Effector CD8-positive, alpha-beta T cell (primary cell): Measurements from ENCODE around the gene CAPG.
"Not testable (repeated sequence)": the region's sequence is repeated elsewhere in the genome, so short reads cannot be mapped to it uniquely, and the experiment has no call there.

Experiments
- DNase-seq: peaks from one replicate; lab custom pipeline; 2025; lab: John Stamatoyannopoulos, UW

The CAPG gene

GRCh38 chr2:85420536-85421259 lies 10.5 kb upstream of the CAPG start:
- peak; percentile 89 for DNase-seq

GRCh38 chr2:85419009-85419675 lies 9.0 kb upstream of the CAPG start:
- no peak for DNase-seq

GRCh38 chr2:85418132-85419008 lies 8.2 kb upstream of the CAPG start, which contains the start of gene SH2D6:
TSS of gene SH2D6 (plus strand) at chr2:85418714. CDS start at chr2:85429466, 10,752 bp downstream.
- DNase-seq: peak; percentile 79

GRCh38 chr2:85415980-85416650 lies 5.9 kb upstream of the CAPG start:
- no peak for DNase-seq

GRCh38 chr2:85414761-85415553 lies 4.8 kb upstream of the CAPG start:
- no peak for DNase-seq

- not testable (repeated sequence) for DNase-seq
Observed at GRCh38 chr2:85414421-85414759, 4.2 kb upstream of the CAPG start.

GRCh38 chr2:85413592-85414420 lies 3.6 kb upstream of the CAPG start:
- peak; percentile 41 for DNase-seq

- DNase-seq: no peak
Observed at GRCh38 chr2:85411405-85411748, 1.2 kb upstream of the CAPG start.

GRCh38 chr2:85410584-85411404 lies 628 bp upstream of the CAPG start:
- no peak for DNase-seq

GRCh38 chr2:85405201-85406059 lies 4.7 kb downstream of the CAPG start:
- DNase-seq: peak; percentile 4

- DNase-seq: no peak
Observed at GRCh38 chr2:85401844-85402243, 8.3 kb downstream of the CAPG start.

GRCh38 chr2:85401464-85401805 lies 8.7 kb downstream of the CAPG start:
- no peak for DNase-seq

GRCh38 chr2:85400541-85401463 lies 9.4 kb downstream of the CAPG start:
- DNase-seq: no peak

- no peak for DNase-seq
Observed at GRCh38 chr2:85400023-85400422, 10.1 kb downstream of the CAPG start.

GRCh38 chr2:85399183-85399455 lies 11.0 kb downstream of the CAPG start:
- DNase-seq: no peak

- no peak for DNase-seq
Observed at GRCh38 chr2:85398426-85399182, 11.6 kb downstream of the CAPG start.

- DNase-seq: no peak
Observed at GRCh38 chr2:85397925-85398331, 12.2 kb downstream of the CAPG start.
